Peyer's patch (tissue), 4 donors: ENCODE measurements around the gene CBX1.

Experiments used
- POLR2A ChIP-seq, 2 donors: fragments of 450-650 bp; IDR thresholded peaks; one replicate each; pipeline ENCODE4 v1.5.1; 2017; ENCODE audit warnings: antibody characterized with exemption in 2 of 2, mild to moderate bottlenecking in 2 of 2, moderate library complexity in 2 of 2
- TF ChIP-seq, protein P1 (sequence below), 6 experiments: fragments of 450-650 bp in 4 of 6; fragments of 200-600 bp in 2 of 6; sonication (generic) in 1 of 6; IDR thresholded peaks; one replicate each; pipeline ENCODE4 v1.5.1; 2017 to 2019; ENCODE audit warnings: antibody characterized with exemption in 6 of 6, mild to moderate bottlenecking in 3 of 6, moderate library complexity in 1 of 6

DNA sequence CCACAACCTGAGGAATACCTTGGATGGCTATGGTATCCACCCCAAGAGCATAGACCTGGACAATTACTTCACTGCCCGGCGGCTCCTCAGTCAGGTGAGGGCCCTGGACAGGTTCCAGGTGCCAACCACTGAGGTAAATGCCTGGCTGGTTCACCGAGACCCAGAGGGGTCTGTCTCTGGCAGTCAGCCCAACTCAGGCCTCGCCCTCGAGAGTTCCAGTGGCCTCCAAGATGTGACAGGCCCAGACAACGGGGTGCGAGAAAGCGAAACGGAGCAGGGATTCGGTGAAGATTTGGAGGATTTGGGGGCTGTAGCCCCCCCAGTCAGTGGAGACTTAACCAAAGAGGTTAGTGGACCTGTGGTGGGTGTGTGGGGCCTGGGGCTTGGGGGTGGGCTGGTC lies 50.0 kb downstream of the CBX1 start:
- TF ChIP-seq, protein P1, sequence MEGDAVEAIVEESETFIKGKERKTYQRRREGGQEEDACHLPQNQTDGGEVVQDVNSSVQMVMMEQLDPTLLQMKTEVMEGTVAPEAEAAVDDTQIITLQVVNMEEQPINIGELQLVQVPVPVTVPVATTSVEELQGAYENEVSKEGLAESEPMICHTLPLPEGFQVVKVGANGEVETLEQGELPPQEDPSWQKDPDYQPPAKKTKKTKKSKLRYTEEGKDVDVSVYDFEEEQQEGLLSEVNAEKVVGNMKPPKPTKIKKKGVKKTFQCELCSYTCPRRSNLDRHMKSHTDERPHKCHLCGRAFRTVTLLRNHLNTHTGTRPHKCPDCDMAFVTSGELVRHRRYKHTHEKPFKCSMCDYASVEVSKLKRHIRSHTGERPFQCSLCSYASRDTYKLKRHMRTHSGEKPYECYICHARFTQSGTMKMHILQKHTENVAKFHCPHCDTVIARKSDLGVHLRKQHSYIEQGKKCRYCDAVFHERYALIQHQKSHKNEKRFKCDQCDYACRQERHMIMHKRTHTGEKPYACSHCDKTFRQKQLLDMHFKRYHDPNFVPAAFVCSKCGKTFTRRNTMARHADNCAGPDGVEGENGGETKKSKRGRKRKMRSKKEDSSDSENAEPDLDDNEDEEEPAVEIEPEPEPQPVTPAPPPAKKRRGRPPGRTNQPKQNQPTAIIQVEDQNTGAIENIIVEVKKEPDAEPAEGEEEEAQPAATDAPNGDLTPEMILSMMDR (IDR thresholded peaks at IDR 0.05) = no peak
- no peak for TF ChIP-seq POLR2A (IDR thresholded peaks at IDR 0.05)
